Measurements from ENCODE around the gene HOXA7. TPM values are rescaled to one million over a fixed set of nuclear protein-coding genes. Genes with fewer than 3 reads are reported as not detected.
A peak's percentile ranks its signal among the peaks of the same experiment; 100 is the strongest.

Gene HOXA7
- total RNA-seq, 1 donor from 2014 or later = not detected

DNA sequence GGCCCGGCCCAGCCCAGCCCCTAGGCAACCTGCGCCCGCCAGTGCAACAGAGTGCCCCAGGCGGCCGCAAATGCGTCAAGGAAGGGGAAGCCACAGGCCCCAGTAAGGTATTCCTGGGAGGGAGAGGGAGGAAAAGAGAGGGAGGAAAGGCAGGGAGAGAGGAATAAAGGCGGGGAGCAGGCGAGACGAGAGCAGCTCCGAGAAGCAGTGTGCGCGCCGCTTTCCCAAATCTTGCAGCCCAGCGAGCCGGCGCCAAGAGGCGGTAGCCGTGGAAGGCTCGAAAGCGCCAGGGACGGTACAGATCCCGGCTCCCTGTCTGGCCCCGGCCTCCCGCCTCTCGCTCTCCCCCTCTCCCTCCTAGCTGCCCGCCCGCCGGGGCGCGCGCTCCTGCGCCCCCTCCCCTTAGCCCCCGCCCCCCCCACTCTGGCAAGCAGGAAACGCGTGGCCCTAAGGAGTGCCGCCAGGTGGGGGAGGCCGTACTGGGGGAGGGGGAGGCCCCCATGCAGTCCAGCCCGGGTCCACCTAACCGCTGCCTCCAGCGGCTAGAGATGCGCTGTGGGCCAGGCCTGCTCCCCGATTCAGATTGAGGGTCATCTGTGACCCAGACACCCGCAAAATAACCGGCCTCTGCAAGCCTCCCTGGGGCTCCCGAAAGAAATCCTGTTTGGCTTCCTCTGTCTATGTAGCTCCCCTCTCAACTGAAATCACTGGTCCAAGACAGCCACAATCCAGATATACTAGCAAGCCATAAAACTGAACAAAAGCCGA lies 13.4 kb upstream of the HOXA7 start:
- Mint-ChIP-seq H3K4me1 (peaks cover 2% of the 10 kb centered on the region), H3K36me3 (no peaks in the 10 kb centered on the region), H3K4me3 (no peak overlapping the region), H3K27me3 (ENCODE audit: insufficient read depth, low read depth) (peaks cover 74% of the 10 kb centered on the region), H3K9me3 (peaks cover 7% of the 10 kb centered on the region), H3K27ac (no peak overlapping the region)
- peaks cover 98% of the 10 kb centered on the region for H4K20me1 ChIP-seq (ENCODE audit: low read depth)
- H3K79me2 ChIP-seq (ENCODE audit: low read depth) = no peaks in the 10 kb centered on the region
- H2AFZ ChIP-seq (replicated peaks) = no peak overlapping the region
- peak; percentile 63 for DNase-seq (ENCODE audit: low spot score)
- H3K9me3 ChIP-seq (ENCODE audit: low read depth) = no peaks in the 10 kb centered on the region
- no peak overlapping the region for H3K27ac ChIP-seq
- H3K4me1 ChIP-seq = no peaks in the 10 kb centered on the region
- H3K27me3 ChIP-seq = peaks cover 100% of the 10 kb centered on the region
- H3F3A ChIP-seq (ENCODE audit: low read depth) = no peaks in the 10 kb centered on the region
- no peak overlapping the region for H3K9ac ChIP-seq
- peak; percentile 95 for TF ChIP-seq EZH2phosphoT487 (IDR thresholded peaks at IDR 0.05)
- TF ChIP-seq, protein P1, sequence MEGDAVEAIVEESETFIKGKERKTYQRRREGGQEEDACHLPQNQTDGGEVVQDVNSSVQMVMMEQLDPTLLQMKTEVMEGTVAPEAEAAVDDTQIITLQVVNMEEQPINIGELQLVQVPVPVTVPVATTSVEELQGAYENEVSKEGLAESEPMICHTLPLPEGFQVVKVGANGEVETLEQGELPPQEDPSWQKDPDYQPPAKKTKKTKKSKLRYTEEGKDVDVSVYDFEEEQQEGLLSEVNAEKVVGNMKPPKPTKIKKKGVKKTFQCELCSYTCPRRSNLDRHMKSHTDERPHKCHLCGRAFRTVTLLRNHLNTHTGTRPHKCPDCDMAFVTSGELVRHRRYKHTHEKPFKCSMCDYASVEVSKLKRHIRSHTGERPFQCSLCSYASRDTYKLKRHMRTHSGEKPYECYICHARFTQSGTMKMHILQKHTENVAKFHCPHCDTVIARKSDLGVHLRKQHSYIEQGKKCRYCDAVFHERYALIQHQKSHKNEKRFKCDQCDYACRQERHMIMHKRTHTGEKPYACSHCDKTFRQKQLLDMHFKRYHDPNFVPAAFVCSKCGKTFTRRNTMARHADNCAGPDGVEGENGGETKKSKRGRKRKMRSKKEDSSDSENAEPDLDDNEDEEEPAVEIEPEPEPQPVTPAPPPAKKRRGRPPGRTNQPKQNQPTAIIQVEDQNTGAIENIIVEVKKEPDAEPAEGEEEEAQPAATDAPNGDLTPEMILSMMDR (IDR thresholded peaks at IDR 0.05) = no peak
- TF ChIP-seq EZH2 (IDR thresholded peaks at IDR 0.05) = peak; percentile 94
- no peaks in the 10 kb centered on the region for H3K36me3 ChIP-seq
- no peak overlapping the region for H3K4me2 ChIP-seq
- H3K4me3 ChIP-seq = no peak overlapping the region

GRCh38 chr7:27168265-27168947 lies 11.9 kb upstream of the HOXA7 start:
- Histone ChIP-seq H4K20me1 (ENCODE audit: low read depth) (peaks cover 97% of the 10 kb centered on the region), H3K4me1 (no peaks in the 10 kb centered on the region), H3F3A (ENCODE audit: low read depth) (no peaks in the 10 kb centered on the region), H3K36me3 (no peaks in the 10 kb centered on the region), H3K27me3 (peaks cover 100% of the 10 kb centered on the region), H3K27ac (no peak overlapping the region), H3K9me3 (ENCODE audit: low read depth) (no peaks in the 10 kb centered on the region), H3K79me2 (ENCODE audit: low read depth) (no peaks in the 10 kb centered on the region), H3K9ac (no peak overlapping the region), H3K4me3 (no peak overlapping the region), H2AFZ (replicated peaks) (no peak overlapping the region), H3K4me2 (no peak overlapping the region)
- peak; percentile 59 for DNase-seq (ENCODE audit: low spot score)
- TF ChIP-seq, protein P1 (IDR thresholded peaks at IDR 0.05) = peak; percentile 6
- no peak for TF ChIP-seq EZH2 (IDR thresholded peaks at IDR 0.05)
- peak; percentile 7 for TF ChIP-seq EZH2phosphoT487 (IDR thresholded peaks at IDR 0.05)
- peaks cover 2% of the 10 kb centered on the region for H3K4me1 Mint-ChIP-seq
- peaks cover 6% of the 10 kb centered on the region for H3K9me3 Mint-ChIP-seq
- H3K36me3 Mint-ChIP-seq = no peaks in the 10 kb centered on the region
- H3K4me3 Mint-ChIP-seq = no peak overlapping the region
- peaks cover 81% of the 10 kb centered on the region for H3K27me3 Mint-ChIP-seq (ENCODE audit: insufficient read depth, low read depth)
- H3K27ac Mint-ChIP-seq = no peak overlapping the region

- Mint-ChIP-seq H3K27ac (no peak overlapping the region), H3K36me3 (no peaks in the 10 kb centered on the region), H3K9me3 (peaks cover 6% of the 10 kb centered on the region), H3K27me3 (ENCODE audit: insufficient read depth, low read depth) (peaks cover 86% of the 10 kb centered on the region), H3K4me3 (no peak overlapping the region), H3K4me1 (peaks cover 2% of the 10 kb centered on the region)
- no peak overlapping the region for H2AFZ ChIP-seq (replicated peaks)
- no peaks in the 10 kb centered on the region for H3K4me1 ChIP-seq
- no peak for TF ChIP-seq EZH2 (IDR thresholded peaks at IDR 0.05)
- no peak for TF ChIP-seq EZH2phosphoT487 (IDR thresholded peaks at IDR 0.05)
- no peaks in the 10 kb centered on the region for H3K9me3 ChIP-seq (ENCODE audit: low read depth)
- no peak overlapping the region for H3K9ac ChIP-seq
- no peaks in the 10 kb centered on the region for H3K79me2 ChIP-seq (ENCODE audit: low read depth)
- no peak overlapping the region for H3K4me3 ChIP-seq
- H3F3A ChIP-seq (ENCODE audit: low read depth) = no peaks in the 10 kb centered on the region
- peaks cover 100% of the 10 kb centered on the region for H3K27me3 ChIP-seq
- no peaks in the 10 kb centered on the region for H3K36me3 ChIP-seq
- H3K4me2 ChIP-seq = no peak overlapping the region
- no peak for DNase-seq (ENCODE audit: low spot score)
- H4K20me1 ChIP-seq (ENCODE audit: low read depth) = peaks cover 94% of the 10 kb centered on the region
- no peak overlapping the region for H3K27ac ChIP-seq
Observed at GRCh38 chr7:27167916-27168264, 11.4 kb upstream of the HOXA7 start.

Data from neural progenitor cell (in vitro differentiated cells).